ENCODE measurements around the gene ATP6V0A4.
"Not testable (repeated sequence)": the region's sequence is repeated elsewhere in the genome, so short reads cannot be mapped to it uniquely, and the experiment has no call there.

The ATP6V0A4 gene

GRCh38 chr7:138802706-138803105, 4.7 kb upstream of the ATP6V0A4 start:
- no peak for DNase-seq (ENCODE audit: low read depth)

GRCh38 chr7:138801256-138801655, 3.3 kb upstream of the ATP6V0A4 start:
- no peak for DNase-seq (ENCODE audit: low read depth)

GRCh38 chr7:138799336-138800000, 1.5 kb upstream of the ATP6V0A4 start:
- DNase-seq (ENCODE audit: low read depth) = no peak

- no peak for DNase-seq (ENCODE audit: low read depth)
Observed at GRCh38 chr7:138798836-138799235, 840 bp upstream of the ATP6V0A4 start.

- DNase-seq (ENCODE audit: low read depth) = not testable (repeated sequence)
Observed at GRCh38 chr7:138797046-138797445, 950 bp downstream of the ATP6V0A4 start.

GRCh38 chr7:138796038-138796615, 1.9 kb downstream of the ATP6V0A4 start:
- DNase-seq (ENCODE audit: low read depth) = no peak

GRCh38 chr7:138785587-138786437, 12.2 kb downstream of the ATP6V0A4 start:
- DNase-seq (ENCODE audit: low read depth) = no peak

- no peak for DNase-seq (ENCODE audit: low read depth)
Observed at GRCh38 chr7:138784692-138785091, 13.3 kb downstream of the ATP6V0A4 start.

- no peak for DNase-seq (ENCODE audit: low read depth)
Observed at GRCh38 chr7:138781004-138781403, 17.0 kb downstream of the ATP6V0A4 start.

- no peak for DNase-seq (ENCODE audit: low read depth)
Observed at GRCh38 chr7:138776166-138776833, 21.7 kb downstream of the ATP6V0A4 start.

GRCh38 chr7:138773817-138774216, 24.2 kb downstream of the ATP6V0A4 start:
- DNase-seq (ENCODE audit: low read depth) = no peak

GRCh38 chr7:138773176-138773575, 24.8 kb downstream of the ATP6V0A4 start:
- no peak for DNase-seq (ENCODE audit: low read depth)

- no peak for DNase-seq (ENCODE audit: low read depth)
Observed at GRCh38 chr7:138770904-138771303, 27.1 kb downstream of the ATP6V0A4 start.

- DNase-seq (ENCODE audit: low read depth) = no peak
Observed at GRCh38 chr7:138768241-138768640, 29.8 kb downstream of the ATP6V0A4 start.

GRCh38 chr7:138756591-138757242, 41.3 kb downstream of the ATP6V0A4 start:
- DNase-seq (ENCODE audit: low read depth) = no peak

GRCh38 chr7:138755842-138756590, 42.0 kb downstream of the ATP6V0A4 start:
- DNase-seq (ENCODE audit: low read depth) = no peak

- no peak for DNase-seq (ENCODE audit: low read depth)
Observed at GRCh38 chr7:138755331-138755747, 42.7 kb downstream of the ATP6V0A4 start.

- no peak for DNase-seq (ENCODE audit: low read depth)
Observed at GRCh38 chr7:138753610-138754009, 44.4 kb downstream of the ATP6V0A4 start.

GRCh38 chr7:138753150-138753518, 44.9 kb downstream of the ATP6V0A4 start:
- DNase-seq (ENCODE audit: low read depth) = no peak

- no peak for DNase-seq (ENCODE audit: low read depth)
Observed at GRCh38 chr7:138752518-138753149, 45.4 kb downstream of the ATP6V0A4 start.

Measured in fibroblast of the conjunctiva (primary cell).